ENCODE results near the gene SLC26A6.

SLC26A6 gene

GRCh38 chr3:48581621-48582481 lies 53.4 kb downstream of the SLC26A6 start:
- no peak overlapping the region for H3K27ac ChIP-seq (ENCODE audit: low read depth in 2 of 2, low read length in 2 of 2)
- no peaks in the 10 kb centered on the region for H3K9me3 ChIP-seq (ENCODE audit: control insufficient read depth in 2 of 2, low read length in 2 of 2)
- no peak overlapping the region for H3K4me3 ChIP-seq (ENCODE audit: low read length in 2 of 2)
- no peak overlapping the region for H3K9ac ChIP-seq (ENCODE audit: low read depth in 1 of 2, low read length in 2 of 2)
- no peaks in the 10 kb centered on the region for H3K36me3 ChIP-seq (ENCODE audit: control insufficient read depth in 2 of 2, insufficient read depth in 2 of 2, low read length in 2 of 2)
- no peaks in the 10 kb centered on the region for H3K27me3 ChIP-seq (ENCODE audit: control insufficient read depth in 2 of 2, insufficient read depth in 2 of 2, low read length in 2 of 2)
- no peaks in the 10 kb centered on the region for H3K4me1 ChIP-seq (ENCODE audit: control insufficient read depth in 2 of 2, insufficient read depth in 2 of 2, low read length in 2 of 2)

DNA sequence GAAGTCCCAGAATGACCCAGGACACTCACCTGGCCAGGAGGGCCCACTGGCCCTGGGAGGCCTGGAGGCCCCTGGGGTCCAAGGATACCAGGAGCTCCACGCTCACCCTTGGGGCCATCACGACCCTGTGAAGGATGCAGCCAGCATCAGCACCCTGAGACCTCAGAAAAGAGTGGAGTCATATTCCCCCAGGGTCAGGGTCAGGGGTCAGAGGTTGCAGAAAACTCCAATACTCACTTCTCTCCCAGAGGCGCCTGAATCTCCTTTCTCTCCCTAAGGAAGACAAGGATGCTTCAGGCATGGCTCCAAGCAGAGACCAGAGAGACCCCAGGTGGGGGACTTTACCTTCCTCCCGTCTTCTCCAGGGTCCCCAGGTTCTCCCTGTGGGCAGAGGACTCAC lies 58.6 kb downstream of the SLC26A6 start:
- Histone ChIP-seq H3K36me3 (ENCODE audit: control insufficient read depth in 2 of 2, insufficient read depth in 2 of 2, low read length in 2 of 2) (no peaks in the 10 kb centered on the region), H3K4me3 (ENCODE audit: low read length in 2 of 2) (no peak overlapping the region), H3K27ac (ENCODE audit: low read depth in 2 of 2, low read length in 2 of 2) (no peak overlapping the region), H3K27me3 (ENCODE audit: control insufficient read depth in 2 of 2, insufficient read depth in 2 of 2, low read length in 2 of 2) (no peaks in the 10 kb centered on the region), H3K9ac (ENCODE audit: low read depth in 1 of 2, low read length in 2 of 2) (no peak overlapping the region), H3K4me1 (ENCODE audit: control insufficient read depth in 2 of 2, insufficient read depth in 2 of 2, low read length in 2 of 2) (no peaks in the 10 kb centered on the region), H3K9me3 (ENCODE audit: control insufficient read depth in 2 of 2, low read length in 2 of 2) (no peaks in the 10 kb centered on the region)

Data from mucosa of rectum (tissue), 2 donors.